PC-3 (cell line): ENCODE results near the gene MRPL1.

Source experiments
- EZH2 ChIP-seq: fragments of 300-600 bp; sonication (generic); IDR thresholded peaks from one replicate; pipeline ENCODE4 v1.6.1; 2017; ENCODE audit warnings: antibody characterized with exemption, mild to moderate bottlenecking, low read length; ENCODE audit not compliant: unreplicated experiment
- EZH2phosphoT487 ChIP-seq: fragments of 300-600 bp; sonication (generic); IDR thresholded peaks from 2 replicates; pipeline ENCODE4 v1.6.1; 2018; ENCODE audit warnings: mild to moderate bottlenecking, antibody characterized with exemption, low read length, borderline replicate concordance
- TF ChIP-seq, protein P1 (sequence below): fragments of 300-600 bp; sonication (generic); conservative IDR thresholded peaks from 2 replicates; pipeline ENCODE4 v1.5.1; 2017; ENCODE audit warnings: antibody characterized with exemption, low read depth, mild to moderate bottlenecking, low read length

DNA sequence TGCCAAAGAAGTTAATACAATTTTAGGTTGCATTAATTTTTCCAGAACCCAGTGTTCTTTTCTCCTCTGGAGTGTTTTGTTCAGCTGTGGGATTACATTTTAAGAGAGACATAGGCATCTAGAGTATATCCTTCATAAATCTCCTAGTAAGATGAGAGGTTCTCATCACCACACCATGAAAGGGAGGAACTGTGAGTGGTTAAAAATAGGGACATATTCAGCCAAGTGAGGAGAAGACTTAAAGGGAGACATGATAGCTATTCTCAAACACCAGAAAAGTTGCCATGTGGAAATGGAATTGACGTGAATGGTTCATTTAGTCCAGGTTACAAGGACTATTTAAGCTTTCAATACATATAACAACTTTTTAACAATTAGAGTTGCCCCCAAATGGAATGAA lies 6.5 kb upstream of the MRPL1 start:
- TF ChIP-seq, protein P1, sequence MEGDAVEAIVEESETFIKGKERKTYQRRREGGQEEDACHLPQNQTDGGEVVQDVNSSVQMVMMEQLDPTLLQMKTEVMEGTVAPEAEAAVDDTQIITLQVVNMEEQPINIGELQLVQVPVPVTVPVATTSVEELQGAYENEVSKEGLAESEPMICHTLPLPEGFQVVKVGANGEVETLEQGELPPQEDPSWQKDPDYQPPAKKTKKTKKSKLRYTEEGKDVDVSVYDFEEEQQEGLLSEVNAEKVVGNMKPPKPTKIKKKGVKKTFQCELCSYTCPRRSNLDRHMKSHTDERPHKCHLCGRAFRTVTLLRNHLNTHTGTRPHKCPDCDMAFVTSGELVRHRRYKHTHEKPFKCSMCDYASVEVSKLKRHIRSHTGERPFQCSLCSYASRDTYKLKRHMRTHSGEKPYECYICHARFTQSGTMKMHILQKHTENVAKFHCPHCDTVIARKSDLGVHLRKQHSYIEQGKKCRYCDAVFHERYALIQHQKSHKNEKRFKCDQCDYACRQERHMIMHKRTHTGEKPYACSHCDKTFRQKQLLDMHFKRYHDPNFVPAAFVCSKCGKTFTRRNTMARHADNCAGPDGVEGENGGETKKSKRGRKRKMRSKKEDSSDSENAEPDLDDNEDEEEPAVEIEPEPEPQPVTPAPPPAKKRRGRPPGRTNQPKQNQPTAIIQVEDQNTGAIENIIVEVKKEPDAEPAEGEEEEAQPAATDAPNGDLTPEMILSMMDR, result no peak
- no peak for TF ChIP-seq EZH2phosphoT487
- TF ChIP-seq EZH2, result no peak
